Loucy (cell line): ENCODE data around the gene CAMK2N2.

Experiments
- H2AFZ ChIP-seq: fragments of 200-600 bp; sonication (generic); 2 replicates; pipeline ENCODE4 v1.6.0; 2016; ENCODE audit warnings: antibody characterized with exemption, mild to moderate bottlenecking, low read length, moderate library complexity
- H3F3A ChIP-seq: fragments of 200-600 bp; 2 replicates; pipeline ENCODE4 v1.6.0; 2016; ENCODE audit warnings: antibody characterized with exemption, low read depth, mild to moderate bottlenecking
- H3K27me3 ChIP-seq: fragments of 200-600 bp; sonication (generic); 2 replicates; pipeline ENCODE4 v1.6.1; 2014; ENCODE audit warnings: low read length, mild to moderate bottlenecking; ENCODE audit not compliant: insufficient read depth, poor library complexity, severe bottlenecking
- H3K36me3 ChIP-seq: fragments of 200-600 bp; sonication (generic); 2 replicates; pipeline ENCODE4 v1.6.1; 2016; ENCODE audit warnings: low read length; ENCODE audit not compliant: insufficient read depth
- H3K4me1 ChIP-seq: fragments of 200-600 bp; sonication (generic); 2 replicates; pipeline ENCODE4 v1.5.1; 2014; ENCODE audit warnings: low read length, mild to moderate bottlenecking; ENCODE audit not compliant: insufficient read depth, poor library complexity, severe bottlenecking
- H3K4me2 ChIP-seq: fragments of 200-600 bp; sonication (generic); 2 replicates; pipeline ENCODE4 v1.6.0; 2014; ENCODE audit warnings: antibody characterized with exemption, low read length, low read depth, mild to moderate bottlenecking; ENCODE audit not compliant: poor library complexity, severe bottlenecking
- H3K4me3 ChIP-seq: fragments of 200-600 bp; sonication (generic); 2 replicates; pipeline ENCODE4 v1.5.1; 2014; ENCODE audit warnings: low read length, mild to moderate bottlenecking, mixed read lengths; ENCODE audit not compliant: poor library complexity, severe bottlenecking
- H3K79me2 ChIP-seq: fragments of 200-600 bp; sonication (generic); 2 replicates; pipeline ENCODE4 v1.6.1; 2014; ENCODE audit warnings: low read length; ENCODE audit not compliant: insufficient read depth
- H3K9ac ChIP-seq: fragments of 200-600 bp; sonication (generic); 2 replicates; pipeline ENCODE4 v1.6.0; 2014; ENCODE audit warnings: mild to moderate bottlenecking, low read depth, low read length, moderate library complexity; ENCODE audit not compliant: poor library complexity, severe bottlenecking
- H3K9me2 ChIP-seq: fragments of 200-600 bp; sonication (generic); replicated peaks from 2 replicates; pipeline ENCODE4 v1.6.1; 2016; ENCODE audit warnings: low read depth, low read length, mixed read lengths
- H3K9me3 ChIP-seq: fragments of 200-600 bp; sonication (generic); 2 replicates; pipeline ENCODE4 v1.6.1; 2014; ENCODE audit warnings: mild to moderate bottlenecking, antibody characterized with exemption, low read length, low read depth; ENCODE audit not compliant: insufficient read depth
- H4K20me1 ChIP-seq: fragments of 200-600 bp; sonication (generic); 2 replicates; pipeline ENCODE4 v1.6.0; 2014; ENCODE audit warnings: antibody characterized with exemption, low read length, mild to moderate bottlenecking; ENCODE audit not compliant: insufficient read depth, poor library complexity, severe bottlenecking
- CTCF ChIP-seq: fragments of 200-600 bp; sonication (generic); conservative IDR thresholded peaks from 2 replicates; pipeline ENCODE4 v1.5.1; 2014; ENCODE audit warnings: mild to moderate bottlenecking, antibody characterized with exemption, low read length
- EZH2phosphoT487 ChIP-seq: fragments of 200-600 bp; IDR thresholded peaks from 2 replicates; pipeline ENCODE4 v1.6.1; 2018; ENCODE audit warnings: antibody characterized with exemption, mild to moderate bottlenecking, moderate library complexity, borderline replicate concordance

Gene CAMK2N2

GRCh38 chr3:184306341-184306972 is 45.1 kb upstream of the CAMK2N2 start:
- no peak overlapping the region for H2AFZ ChIP-seq
- H3F3A ChIP-seq = no peaks in the 10 kb centered on the region
- no peaks in the 10 kb centered on the region for H3K9me2 ChIP-seq
- no peaks in the 10 kb centered on the region for H3K9me3 ChIP-seq
- H4K20me1 ChIP-seq = no peaks in the 10 kb centered on the region
- peaks cover 5% of the 10 kb centered on the region for H3K4me1 ChIP-seq
- no peak overlapping the region for H3K4me2 ChIP-seq
- no peak overlapping the region for H3K4me3 ChIP-seq
- TF ChIP-seq EZH2phosphoT487 (no peak), CTCF (no peak)
- H3K79me2 ChIP-seq = peaks cover 24% of the 10 kb centered on the region; the same call in 1 of the 2 replicates
- peaks cover 71% of the 10 kb centered on the region for H3K36me3 ChIP-seq
- H3K9ac ChIP-seq = no peak overlapping the region
- no peaks in the 10 kb centered on the region for H3K27me3 ChIP-seq

- TF ChIP-seq EZH2phosphoT487 (no peak), CTCF (peak; percentile 55)
- H3K9ac ChIP-seq = no peak overlapping the region
- H3K36me3 ChIP-seq = peaks cover 74% of the 10 kb centered on the region
- H3K4me2 ChIP-seq = no peak overlapping the region
- H3K4me3 ChIP-seq = no peak overlapping the region
- peaks cover 33% of the 10 kb centered on the region for H3K79me2 ChIP-seq
- no peaks in the 10 kb centered on the region for H3K9me2 ChIP-seq
- H3K9me3 ChIP-seq = no peaks in the 10 kb centered on the region
- H3K27me3 ChIP-seq = no peaks in the 10 kb centered on the region
- H3K4me1 ChIP-seq = peaks cover 10% of the 10 kb centered on the region
- H2AFZ ChIP-seq = no peak overlapping the region
- peaks cover 4% of the 10 kb centered on the region for H4K20me1 ChIP-seq
- no peaks in the 10 kb centered on the region for H3F3A ChIP-seq
Measured at GRCh38 chr3:184305577-184305976, 44.2 kb upstream of the CAMK2N2 start.

GRCh38 chr3:184300378-184300720 is 39.0 kb upstream of the CAMK2N2 start:
- TF ChIP-seq EZH2phosphoT487 (no peak), CTCF (no peak)
- peaks cover 38% of the 10 kb centered on the region; the same call in 1 of the 2 replicates for H3K36me3 ChIP-seq

More at GRCh38 chr3:184300378-184300720, 39.0 kb upstream of the CAMK2N2 start:
- peaks cover 23% of the 10 kb centered on the region for H3K4me1 ChIP-seq
- no peaks in the 10 kb centered on the region for H3K9me2 ChIP-seq
- H2AFZ ChIP-seq = no peak overlapping the region
- peaks cover 47% of the 10 kb centered on the region for H3K79me2 ChIP-seq
- no peaks in the 10 kb centered on the region for H3K9me3 ChIP-seq
- H3K4me3 ChIP-seq = peak overlapping the region; percentile 95
- H3K4me2 ChIP-seq = peak overlapping the region; percentile 100
- peak overlapping the region; percentile 90 for H3K9ac ChIP-seq
- H3F3A ChIP-seq = no peaks in the 10 kb centered on the region
- peaks cover 18% of the 10 kb centered on the region for H4K20me1 ChIP-seq
- H3K27me3 ChIP-seq = no peaks in the 10 kb centered on the region
